Fibroblast of skin of abdomen (primary cell): ENCODE data around the gene MKNK2. TPM values are rescaled to one million over a fixed set of nuclear protein-coding genes. Genes with fewer than 3 reads are reported as not detected.
A peak's percentile ranks its signal among the peaks of the same experiment; 100 is the strongest.
"Not testable (repeated sequence)": the region's sequence is repeated elsewhere in the genome, so short reads cannot be mapped to it uniquely, and the experiment has no call there.

ENCODE experiments used
- DNase-seq: peaks from one replicate; pipeline ENCODE4 v3.0.0-alpha.2; 2013
- polyA plus RNA-seq, 2 experiments: library from polyadenylated mRNA; unstranded; fragments of 120-200 nt; gene quantifications; one replicate each; pipeline ENCODE4 v1.2.1, GENCODE V29; 2013; ENCODE audit not compliant: insufficient read length in 2 of 2

Gene MKNK2
- 64.6 TPM for polyA plus RNA-seq (2013, experiment 1 of 2; ENCODE audit: insufficient read length)
- 67.2 TPM for polyA plus RNA-seq (2013, experiment 2 of 2; ENCODE audit: insufficient read length)

- DNase-seq: peak; percentile 84
These were observed at the start of gene MKNK2 for GRCh38 chr19:2050991-2051772. Gene MKNK2, minus strand, starts transcription at chr19:2051244. Its CDS starts 393 bp downstream, at chr19:2050851.

GRCh38 chr19:2100719-2101061, 49.6 kb upstream of the MKNK2 start:
- DNase-seq: no peak

GRCh38 chr19:2099937-2100718, 49.1 kb upstream of the MKNK2 start:
- DNase-seq: no peak

GRCh38 chr19:2099054-2099501, 48.0 kb upstream of the MKNK2 start:
- DNase-seq: no peak

- DNase-seq: no peak
These were observed 46.9 kb upstream of the MKNK2 start for GRCh38 chr19:2097886-2098327.

- DNase-seq: no peak
These were observed 46.3 kb upstream of the MKNK2 start for GRCh38 chr19:2097203-2097885.

- DNase-seq: peak; percentile 97
These were observed 45.6 kb upstream of the MKNK2 start, which contains the start of gene IZUMO4 for GRCh38 chr19:2096480-2097202. Gene IZUMO4, plus strand, starts transcription at chr19:2096915. Its CDS starts 31 bp downstream, at chr19:2096946.

GRCh38 chr19:2096034-2096479, 45.0 kb upstream of the MKNK2 start, which contains the start of gene MOB3A:
Gene MOB3A, minus strand, starts transcription at chr19:2096326. Its CDS starts 17,766 bp downstream, at chr19:2078560.
- peak; percentile 96 for DNase-seq

- not testable (repeated sequence) for DNase-seq
These were observed 41.0 kb upstream of the MKNK2 start for GRCh38 chr19:2091926-2092525.

GRCh38 chr19:2089727-2090053, 38.6 kb upstream of the MKNK2 start:
- DNase-seq: no peak

- DNase-seq: no peak
These were observed 38.1 kb upstream of the MKNK2 start for GRCh38 chr19:2089001-2089711.

- DNase-seq: no peak
These were observed 36.6 kb upstream of the MKNK2 start for GRCh38 chr19:2087621-2088100.

- peak; percentile 9 for DNase-seq
These were observed 35.9 kb upstream of the MKNK2 start for GRCh38 chr19:2086695-2087620.

- DNase-seq: peak; percentile 12
These were observed 34.1 kb upstream of the MKNK2 start for GRCh38 chr19:2084993-2085720.

- DNase-seq: no peak
These were observed 32.3 kb upstream of the MKNK2 start for GRCh38 chr19:2083174-2083854.

GRCh38 chr19:2081873-2082810, 31.1 kb upstream of the MKNK2 start:
- no peak for DNase-seq
